ENCODE results near the gene EPS8.
"Not testable (repeated sequence)": the region's sequence is repeated elsewhere in the genome, so short reads cannot be mapped to it uniquely, and the experiment has no call there.

The EPS8 gene

GRCh38 chr12:15797818-15798217 lies 8.6 kb upstream of the EPS8 start:
- DNase-seq (ENCODE audit: low read depth): no peak

DNA sequence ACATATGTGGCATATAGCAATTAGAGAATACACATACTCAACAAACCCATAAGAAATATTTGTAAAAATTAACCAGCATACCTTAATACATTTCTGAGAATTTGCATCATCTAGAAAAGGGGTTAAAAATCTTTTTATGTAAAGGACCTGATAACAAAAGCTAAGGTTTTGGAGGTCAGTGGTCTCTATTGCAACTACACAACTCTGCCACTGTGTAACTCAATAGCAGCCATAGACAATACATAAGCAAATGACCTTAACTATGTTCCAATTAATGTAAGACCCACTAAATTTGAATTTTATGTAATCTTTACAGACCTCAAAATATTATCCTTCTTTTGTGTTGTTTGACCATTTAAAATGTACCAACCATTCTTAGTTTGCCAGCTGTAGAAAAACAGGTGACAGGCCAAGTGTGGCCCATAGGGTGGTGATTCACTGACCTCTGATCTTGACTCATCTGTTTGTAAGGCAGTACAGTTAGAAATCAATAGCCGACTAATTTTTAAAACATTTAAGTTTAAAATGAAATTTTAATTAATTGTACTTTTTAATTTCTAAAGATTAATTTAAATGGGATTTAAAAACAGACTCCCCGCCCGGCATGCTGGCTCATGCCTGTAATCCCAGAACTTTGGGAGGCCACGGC lies 7.4 kb upstream of the EPS8 start:
- no peak for DNase-seq (ENCODE audit: low read depth)

DNA sequence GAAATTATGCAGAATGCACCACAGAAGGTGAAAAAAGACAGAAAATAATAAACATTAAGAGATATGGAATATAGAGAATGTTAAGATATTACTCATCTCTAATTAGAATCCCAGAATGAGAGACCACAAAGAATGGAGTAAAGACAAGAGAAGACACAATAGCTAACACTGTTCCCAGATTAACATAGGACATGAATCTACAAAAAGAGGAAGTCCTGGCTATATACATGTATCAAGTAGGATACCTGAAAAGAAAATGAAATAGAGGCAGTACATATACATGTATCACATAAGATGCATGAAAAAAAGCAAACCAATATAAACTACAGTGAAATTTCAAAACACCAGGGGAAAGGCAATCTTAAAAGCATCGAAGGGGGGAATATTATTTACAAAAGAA lies 5.6 kb upstream of the EPS8 start:
- no peak for DNase-seq (ENCODE audit: low read depth)

- no peak for DNase-seq (ENCODE audit: low read depth)
Observed at GRCh38 chr12:15794196-15794595, 5.0 kb upstream of the EPS8 start.

DNA sequence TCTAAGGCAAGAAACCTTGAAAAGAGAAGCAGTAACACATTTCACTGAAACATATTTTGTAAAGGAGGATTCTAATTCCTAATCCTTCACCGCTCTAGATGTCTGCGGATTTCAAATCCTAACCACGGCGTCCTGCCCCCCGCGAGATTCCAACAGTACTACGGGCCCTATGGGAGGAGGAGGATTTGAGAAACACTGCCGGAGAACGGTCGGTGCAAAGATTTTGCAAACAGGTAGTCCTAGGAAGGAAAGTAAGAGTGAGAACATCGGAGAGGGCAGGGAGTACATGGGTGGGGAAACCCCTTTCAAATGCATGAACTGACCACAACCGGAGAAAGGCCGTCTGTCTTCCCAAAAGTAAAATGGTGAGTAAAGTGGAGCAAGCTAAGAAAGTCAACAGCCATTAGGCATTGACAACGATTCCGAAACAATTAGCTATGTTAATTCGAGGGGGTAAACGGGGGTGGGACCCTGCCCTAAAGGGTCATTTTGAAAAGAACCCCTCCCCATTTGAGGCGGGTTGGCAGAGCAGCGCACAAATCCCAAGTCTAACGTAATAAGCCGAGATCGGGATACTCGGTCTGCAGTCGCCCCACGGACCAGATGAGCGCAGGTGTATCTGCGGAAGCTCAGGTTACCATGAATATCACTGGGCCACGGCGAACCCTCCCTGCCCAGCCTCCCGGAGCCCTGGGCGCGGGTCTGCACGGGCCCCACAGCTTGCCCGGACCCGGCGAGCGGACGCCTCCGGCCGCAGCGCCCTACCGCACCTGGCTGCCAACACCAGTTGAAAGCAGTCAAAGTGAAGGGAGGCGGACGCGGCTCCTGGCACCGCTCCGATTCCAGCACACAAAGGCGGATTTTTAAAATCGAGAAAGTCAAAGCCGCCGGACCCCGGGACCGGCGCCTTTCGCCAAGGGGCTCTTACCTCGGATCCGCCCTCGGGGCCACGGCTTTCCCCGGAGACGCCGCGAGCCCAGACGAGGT lies 662 bp downstream of the EPS8 start:
- no peak for DNase-seq (ENCODE audit: low read depth)

DNA sequence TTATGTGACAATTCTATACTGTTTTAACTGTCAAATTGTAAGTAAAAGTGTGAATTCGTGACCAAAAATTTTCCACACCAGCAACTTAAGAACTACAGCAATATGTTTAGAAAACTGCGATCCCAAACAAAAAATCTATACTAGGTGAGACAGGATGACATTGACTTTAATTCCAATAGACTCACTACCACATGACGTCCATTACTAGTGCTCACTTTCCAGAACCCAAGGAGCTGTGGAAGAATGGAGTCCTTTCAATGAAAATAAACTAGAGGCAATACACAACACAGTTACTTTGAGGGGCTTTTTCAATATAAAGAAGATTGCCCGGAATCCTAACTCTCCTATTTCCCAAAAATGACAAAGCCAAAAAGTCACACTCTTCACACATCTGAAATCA lies 1.4 kb downstream of the EPS8 start:
- no peak for DNase-seq (ENCODE audit: low read depth)

- no peak for DNase-seq (ENCODE audit: low read depth)
Observed at GRCh38 chr12:15786772-15787171, 2.4 kb downstream of the EPS8 start.

GRCh38 chr12:15783288-15783687 lies 5.9 kb downstream of the EPS8 start:
- DNase-seq (ENCODE audit: low read depth): no peak

- DNase-seq (ENCODE audit: low read depth): no peak
Observed at GRCh38 chr12:15782667-15783066, 6.5 kb downstream of the EPS8 start.

GRCh38 chr12:15779925-15780324 lies 9.3 kb downstream of the EPS8 start:
- no peak for DNase-seq (ENCODE audit: low read depth)

DNA sequence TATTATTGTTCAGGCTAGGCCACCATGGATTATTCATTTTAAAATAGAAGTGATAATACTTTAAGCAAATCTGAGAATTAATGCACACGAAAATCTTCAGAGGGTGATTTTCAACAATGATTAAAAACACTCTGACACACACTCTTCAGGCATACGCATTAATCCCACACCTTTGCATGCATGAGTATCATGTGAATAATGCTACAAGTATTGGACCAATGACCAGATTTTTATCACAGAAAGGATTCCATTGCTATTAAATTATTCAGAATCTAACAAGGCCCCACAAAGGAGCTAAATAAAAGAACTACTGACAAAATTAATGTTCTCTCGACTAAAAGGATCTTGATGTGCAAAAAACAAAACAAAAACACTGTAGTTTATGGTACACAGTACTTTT lies 11.1 kb downstream of the EPS8 start:
- DNase-seq (ENCODE audit: low read depth): no peak

GRCh38 chr12:15777355-15778012 lies 11.7 kb downstream of the EPS8 start:
- no peak for DNase-seq (ENCODE audit: low read depth)

DNA sequence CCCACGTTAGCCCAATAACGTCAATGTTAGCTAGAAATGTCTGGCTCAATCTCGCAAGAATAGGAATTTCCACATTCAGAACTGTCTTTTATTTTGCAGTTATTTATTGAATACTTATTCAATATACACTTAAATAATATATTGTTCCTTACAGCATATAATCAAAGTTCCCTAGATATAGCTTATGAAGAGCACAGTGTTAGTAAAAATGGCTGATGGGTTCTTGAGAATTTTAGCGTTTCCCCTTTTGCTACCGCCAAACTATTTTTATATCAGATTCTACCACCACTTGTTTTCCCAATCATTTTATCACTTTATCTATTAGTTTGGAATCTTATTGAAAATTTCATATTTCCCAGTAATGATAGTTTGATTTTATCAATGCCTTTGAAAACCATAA lies 12.7 kb downstream of the EPS8 start:
- DNase-seq (ENCODE audit: low read depth): no peak

DNA sequence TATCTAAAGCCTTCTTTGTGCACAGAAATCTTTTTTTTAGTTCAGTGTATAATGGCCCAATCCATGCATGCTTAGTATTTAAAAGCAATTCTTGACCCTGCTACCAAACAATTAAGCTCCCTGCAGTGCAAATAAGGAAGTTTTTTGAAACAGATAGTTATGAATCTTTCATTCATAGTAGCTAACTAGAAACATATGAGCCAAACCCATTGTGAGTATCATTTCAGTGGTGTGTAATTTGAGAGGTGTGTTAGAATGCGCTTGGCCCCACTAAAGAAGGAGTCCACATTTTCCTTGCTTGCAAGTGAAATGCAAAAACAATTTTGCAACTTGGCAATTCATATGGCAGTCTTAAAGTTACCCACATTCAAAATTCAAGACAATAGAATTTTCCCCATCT lies 14.4 kb downstream of the EPS8 start:
- no peak for DNase-seq (ENCODE audit: low read depth)

DNA sequence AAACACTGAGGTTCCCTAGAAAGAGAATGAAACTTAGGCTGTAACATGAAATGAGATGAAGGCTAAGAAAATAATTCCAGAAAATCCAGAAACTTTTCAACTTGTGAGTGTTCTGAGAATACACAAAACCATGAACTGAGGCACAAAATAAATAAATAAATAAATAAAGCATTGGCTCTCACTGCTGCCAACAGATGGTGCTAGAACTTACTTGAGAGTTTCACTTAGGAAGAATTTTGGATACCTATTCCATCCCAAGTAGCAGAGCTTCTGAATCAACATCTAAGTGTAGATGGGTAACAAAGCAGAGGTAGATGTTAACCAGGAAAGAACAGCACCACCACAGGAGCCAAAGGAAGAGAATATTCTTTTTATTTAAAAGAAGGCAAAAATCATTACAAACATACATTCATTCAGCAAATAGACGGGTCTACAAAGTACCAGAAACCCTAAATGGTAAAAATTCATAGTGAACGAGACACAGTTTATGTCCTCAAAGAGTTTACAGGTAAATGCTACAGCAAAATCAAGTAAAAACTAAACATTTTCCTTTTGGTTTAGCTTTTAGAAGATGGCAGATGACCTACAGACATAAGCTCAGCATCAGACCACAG lies 16.7 kb downstream of the EPS8 start:
- no peak for DNase-seq (ENCODE audit: low read depth)

- no peak for DNase-seq (ENCODE audit: low read depth)
Observed at GRCh38 chr12:15770581-15770980, 18.6 kb downstream of the EPS8 start.

GRCh38 chr12:15770021-15770420 lies 19.2 kb downstream of the EPS8 start:
- no peak for DNase-seq (ENCODE audit: low read depth)

DNA sequence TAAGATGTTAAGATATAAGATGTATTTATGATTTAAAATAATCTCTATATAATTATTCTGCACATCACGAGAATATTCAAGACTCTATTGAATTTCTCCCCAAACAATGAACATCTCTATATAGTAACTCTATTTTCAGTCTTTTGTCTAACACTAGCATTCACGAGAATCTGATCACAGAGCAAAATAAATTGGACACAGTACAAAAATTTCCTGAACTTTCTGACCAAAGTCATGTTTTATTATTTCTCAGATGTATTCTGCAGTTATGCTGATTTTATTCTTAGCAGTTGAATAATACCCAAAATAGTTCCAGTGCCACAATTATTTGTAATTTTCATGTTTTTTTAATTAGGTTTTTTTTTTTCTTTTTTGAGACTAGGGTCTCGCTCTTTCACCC lies 19.6 kb downstream of the EPS8 start:
- no peak for DNase-seq (ENCODE audit: low read depth)

GRCh38 chr12:15767301-15767700 lies 21.9 kb downstream of the EPS8 start:
- no peak for DNase-seq (ENCODE audit: low read depth)

DNA sequence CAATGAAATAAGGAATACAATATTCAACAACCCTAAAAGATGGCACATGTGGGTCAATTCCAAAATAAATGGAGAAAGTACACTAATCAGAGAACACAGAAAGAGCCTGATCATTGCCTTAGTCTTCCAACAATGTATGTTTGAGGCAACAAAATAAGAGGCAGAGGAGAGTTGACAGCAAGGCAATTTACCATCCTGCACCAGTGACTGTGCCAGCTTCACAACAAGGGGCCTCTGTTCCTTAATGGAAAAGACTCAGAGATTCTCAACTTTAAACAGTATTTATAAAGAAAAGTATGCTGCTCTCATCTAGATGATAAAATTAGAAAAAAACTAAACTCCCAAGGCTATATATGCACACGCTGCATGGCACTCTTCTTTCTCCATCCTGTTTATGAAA lies 25.9 kb downstream of the EPS8 start:
- DNase-seq (ENCODE audit: low read depth): no peak

GRCh38 chr12:15762162-15762561 lies 27.0 kb downstream of the EPS8 start:
- DNase-seq (ENCODE audit: low read depth): not testable (repeated sequence)

GRCh38 chr12:15757553-15758255 lies 31.5 kb downstream of the EPS8 start:
- no peak for DNase-seq (ENCODE audit: low read depth)

Data from activated T-cell treated with anti-CD3 and anti-CD28 coated beads for 48 hours (primary cell).